Measurements from ENCODE around the gene RBM8A.

Gene RBM8A

DNA sequence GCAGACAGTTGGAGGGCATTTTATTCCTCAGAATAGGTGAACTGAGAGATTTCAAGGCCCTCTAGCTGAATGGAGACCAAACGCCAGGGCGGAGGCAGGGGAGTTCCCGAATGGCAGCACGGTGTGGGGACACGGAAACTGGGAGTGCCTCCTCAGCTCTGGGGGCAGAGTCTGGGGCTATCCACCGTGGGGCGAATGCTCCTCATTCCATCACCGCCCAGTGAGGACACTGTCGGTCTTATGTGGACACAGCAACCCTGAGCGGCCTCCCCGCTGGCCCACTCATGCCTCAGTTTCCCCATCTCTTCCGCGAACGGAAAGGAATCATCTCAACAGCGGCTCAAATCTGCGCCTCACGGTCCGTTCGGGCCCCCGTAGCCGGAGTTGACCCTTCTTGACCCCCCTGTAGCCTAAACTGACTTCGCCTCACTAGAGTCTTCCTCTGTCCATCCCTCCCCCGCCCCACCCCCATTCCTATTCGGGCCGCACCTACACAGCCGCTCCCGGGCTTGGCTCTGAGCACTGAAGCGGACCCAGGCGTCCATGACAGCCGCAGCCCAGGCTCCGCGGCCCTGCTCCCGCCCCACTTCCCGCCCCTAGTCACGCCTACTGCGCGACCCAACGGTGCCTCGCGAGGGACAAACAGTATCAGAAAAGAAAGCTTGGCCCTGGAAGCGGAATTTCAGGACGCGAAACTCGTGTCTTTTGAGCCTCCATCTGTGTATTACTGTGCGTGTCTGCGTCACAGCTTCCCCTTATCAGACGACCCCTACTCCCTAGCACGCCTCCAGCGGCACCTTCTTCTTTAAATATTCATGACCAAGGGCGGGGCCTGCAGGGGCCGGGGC, 8.9 kb downstream of the RBM8A start, which contains the start of gene PEX11B:
PEX11B (minus strand) TSS at position 574 of the 848 bp plus-strand sequence; CDS start at position 545, 29 bp downstream.
- peak; percentile 87 to 88 for DNase-seq (ENCODE audit: low read depth in 2 of 2)

DNA sequence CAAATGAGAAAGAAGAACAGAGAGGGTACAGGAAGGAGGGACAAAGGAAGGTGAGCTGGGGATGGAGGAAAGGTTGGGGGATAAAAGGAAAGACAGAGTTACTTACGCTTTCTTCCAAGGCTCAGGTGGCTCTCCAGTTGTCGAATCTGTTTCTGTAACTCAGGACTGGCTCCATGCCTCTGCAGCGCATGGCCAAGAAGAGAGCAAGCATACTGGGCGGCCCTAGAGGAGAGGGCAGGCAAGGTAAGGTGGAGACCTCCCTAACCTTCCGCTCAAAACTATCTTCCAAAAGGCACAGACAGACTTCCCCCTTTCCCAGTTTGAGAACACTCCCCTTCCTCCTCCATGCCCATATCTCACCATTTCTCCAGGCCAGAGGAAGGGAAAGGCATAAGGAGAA, 9.7 kb downstream of the RBM8A start:
- DNase-seq (ENCODE audit: low read depth in 2 of 2) = no peak

DNA sequence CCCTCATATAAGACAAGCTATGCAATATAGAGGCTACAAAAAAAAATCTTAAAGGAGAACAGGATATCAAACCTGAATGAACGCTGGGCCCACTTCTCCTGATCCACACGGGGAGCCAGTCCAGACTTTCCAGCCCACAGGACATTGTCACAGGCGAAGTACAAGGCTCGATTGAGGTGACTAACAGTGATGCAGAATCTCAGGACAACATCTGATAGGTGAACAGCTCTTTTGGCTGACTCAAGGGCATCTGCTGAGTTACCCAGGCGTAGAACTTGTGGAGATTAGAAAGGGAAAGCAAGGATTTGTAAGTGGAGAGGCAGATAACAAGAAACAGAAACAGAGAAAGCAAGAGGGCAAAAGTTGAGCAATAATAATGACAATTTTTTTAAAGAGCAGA, 10.5 kb downstream of the RBM8A start:
- no peak for DNase-seq (ENCODE audit: low read depth in 2 of 2)

DNA sequence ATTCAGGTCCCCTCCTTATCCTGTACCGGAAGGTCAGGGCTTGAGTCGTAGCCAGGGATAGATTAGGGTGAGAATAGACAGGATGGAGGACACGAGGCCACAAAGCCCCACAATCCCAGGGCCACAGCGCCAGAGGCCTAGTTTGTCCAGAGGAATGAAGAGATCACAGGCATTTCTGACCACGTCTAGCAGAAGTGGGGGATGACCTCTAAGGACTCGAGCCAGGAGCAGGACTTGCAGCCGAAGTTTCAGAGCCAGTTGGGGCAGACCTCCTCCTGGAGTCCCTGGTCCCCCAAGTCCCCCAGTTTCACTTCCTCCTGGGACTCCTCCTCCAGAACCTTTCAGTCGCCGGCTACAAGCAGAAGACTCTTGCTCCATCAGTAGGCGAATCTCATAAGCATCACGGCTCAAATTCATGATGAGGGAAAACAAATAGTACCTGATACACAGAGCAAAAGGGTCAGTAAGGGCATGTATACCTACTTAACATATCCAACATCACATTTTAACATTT, 15.1 kb downstream of the RBM8A start:
- no peak for DNase-seq (ENCODE audit: low read depth in 2 of 2)

DNA sequence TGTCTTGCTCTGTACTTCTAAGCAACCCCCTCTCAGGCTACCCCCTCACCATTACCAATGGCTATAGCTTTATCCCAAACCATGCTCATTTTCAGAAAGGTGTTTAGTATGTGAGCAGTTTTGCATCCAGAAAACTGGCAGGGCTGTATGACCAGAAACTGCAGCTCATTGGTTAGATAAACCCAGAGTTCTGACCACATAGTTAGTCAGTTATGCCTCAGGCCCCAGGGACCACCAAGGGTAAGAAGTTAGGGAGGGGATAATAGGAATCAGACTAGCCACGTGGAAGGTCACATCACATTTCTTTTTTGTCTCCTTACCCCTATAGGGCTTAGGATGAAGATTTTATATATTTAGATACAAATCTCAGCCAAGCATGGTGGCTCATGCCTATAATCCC, 18.6 kb downstream of the RBM8A start:
- no peak for DNase-seq (ENCODE audit: low read depth in 2 of 2)

DNA sequence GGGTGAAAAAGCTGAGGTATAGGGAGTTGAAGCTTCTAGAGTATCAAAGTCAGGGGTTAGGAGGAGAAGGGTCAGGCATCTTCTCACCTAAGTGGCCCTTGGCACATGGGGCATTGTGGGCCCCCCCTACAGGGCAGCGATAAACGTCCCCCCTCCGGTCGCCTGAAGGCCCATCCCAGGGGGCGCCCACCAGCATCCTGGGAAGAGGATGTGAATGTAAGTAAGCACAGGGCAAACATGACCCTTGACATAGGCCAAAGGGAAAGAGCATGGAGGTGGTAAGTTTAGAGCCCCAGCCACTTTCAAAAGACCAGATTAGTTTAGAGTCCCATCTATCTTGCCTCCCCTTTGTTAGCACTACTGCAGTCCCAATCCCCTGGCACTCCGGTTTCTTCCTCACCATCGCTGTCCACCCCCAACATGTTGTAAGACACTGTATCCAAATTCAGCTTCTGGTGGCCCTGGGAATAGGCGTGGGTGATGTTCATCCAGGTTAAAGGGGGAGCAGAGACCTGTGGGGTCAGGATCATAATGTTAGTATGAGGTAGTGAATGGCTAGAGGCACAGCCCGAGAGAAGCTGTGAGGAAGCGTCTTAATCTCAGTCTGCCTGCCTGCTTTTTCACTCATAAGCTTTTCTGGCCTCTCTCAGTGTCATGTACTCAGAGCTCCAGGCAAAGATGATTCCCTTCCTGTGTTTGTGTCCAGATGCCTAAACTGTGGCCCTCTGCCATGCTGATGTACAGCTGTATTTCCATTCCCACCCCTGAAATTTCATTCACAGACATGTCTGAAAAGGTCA, 20.1 kb downstream of the RBM8A start:
- DNase-seq (ENCODE audit: low read depth in 2 of 2) = no peak

DNA sequence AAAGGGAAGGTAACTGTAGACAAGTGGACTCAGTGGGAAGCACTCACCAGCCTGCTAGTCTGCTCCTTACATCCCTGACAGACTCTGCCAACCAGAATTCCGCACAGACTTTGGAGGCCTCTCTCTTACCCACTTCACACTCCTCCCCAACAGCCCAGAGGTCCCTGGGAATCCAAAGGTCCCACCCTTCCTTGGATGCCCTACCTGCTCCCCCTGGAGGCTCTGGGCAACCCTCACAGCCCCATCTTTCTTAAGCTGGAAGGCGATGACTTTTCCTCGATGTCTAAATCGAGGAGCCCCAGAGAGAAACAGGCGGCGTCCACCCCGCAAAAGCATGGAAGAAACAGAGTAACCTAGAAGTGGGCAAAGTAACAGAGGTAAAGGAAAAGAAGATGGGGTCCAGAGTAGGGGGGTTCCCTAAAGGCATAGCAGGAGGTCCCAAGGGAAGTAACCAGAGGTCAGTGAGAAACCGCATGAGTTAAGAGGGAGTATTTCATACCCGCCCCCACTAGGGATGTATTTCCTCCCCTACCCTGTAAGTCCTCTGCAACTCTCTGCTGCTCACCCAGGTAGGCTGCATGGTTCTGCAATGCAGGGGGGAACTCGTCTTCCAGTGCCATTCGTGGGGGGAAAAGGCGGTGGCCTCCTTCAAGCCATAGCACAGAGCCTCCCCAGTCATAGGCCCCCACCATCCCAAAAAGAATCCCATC, 25.8 kb downstream of the RBM8A start:
- DNase-seq (ENCODE audit: low read depth in 2 of 2) = no peak

DNA sequence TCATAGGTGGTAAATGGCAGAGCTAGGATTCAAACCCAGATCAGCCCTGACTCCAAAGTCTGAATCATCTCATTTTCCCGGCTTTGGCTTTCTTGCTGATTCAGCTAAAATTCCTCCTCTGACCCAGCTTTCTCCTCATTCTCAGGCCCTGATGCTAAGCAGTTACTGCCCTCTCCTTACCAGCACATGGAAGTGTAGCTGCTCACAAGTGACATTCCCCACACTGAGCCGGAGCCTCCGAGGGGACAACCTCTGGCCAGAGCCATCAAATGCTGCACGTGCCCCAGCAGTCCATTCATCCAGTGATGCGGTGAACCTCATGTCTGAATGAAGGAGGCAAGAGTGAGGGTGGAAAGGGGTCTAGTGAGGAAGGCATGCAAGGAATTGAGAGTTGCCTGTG, 28.5 kb downstream of the RBM8A start:
- no peak for DNase-seq (ENCODE audit: low read depth in 2 of 2)

DNA sequence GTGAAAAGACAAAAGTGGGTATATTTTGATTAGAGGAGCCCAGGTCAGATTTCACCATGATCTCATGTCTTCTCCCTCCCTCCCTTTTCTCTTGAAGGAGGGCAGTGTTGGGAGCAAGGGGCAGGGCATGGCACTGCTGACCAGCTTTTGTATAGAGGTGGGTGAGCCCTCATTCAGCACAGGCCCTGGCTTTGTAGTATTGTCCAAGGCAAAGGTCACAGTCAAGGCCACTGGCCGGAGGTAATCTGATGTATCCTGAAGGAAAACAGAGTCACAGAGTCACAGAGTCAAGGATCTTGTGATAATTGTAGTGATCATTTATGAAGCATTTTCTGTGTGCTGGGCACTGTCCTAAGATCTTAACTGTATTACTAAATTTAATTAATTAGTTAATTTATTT, 29.3 kb downstream of the RBM8A start:
- no peak for DNase-seq (ENCODE audit: low read depth in 2 of 2)

DNA sequence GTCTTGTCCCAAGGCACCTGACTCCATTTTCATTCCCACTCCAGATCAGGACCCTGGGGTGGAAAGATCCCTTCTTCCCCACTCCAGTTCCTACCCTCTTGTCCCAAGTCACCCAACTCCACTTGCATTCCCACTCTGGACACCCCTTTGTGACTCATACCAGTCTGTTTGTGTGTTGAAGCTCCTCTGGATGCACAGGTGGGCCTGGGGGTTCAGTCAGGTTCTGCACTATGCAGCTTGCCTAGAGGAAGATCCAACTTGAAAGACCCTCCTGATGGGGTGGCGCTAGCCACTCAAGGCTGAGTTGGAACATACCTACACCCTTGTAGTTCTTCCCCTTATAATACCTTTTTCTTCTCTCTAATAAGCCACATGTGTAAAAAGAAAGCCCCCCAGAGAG, 31.8 kb downstream of the RBM8A start:
- DNase-seq (ENCODE audit: low read depth in 2 of 2) = no peak

DNA sequence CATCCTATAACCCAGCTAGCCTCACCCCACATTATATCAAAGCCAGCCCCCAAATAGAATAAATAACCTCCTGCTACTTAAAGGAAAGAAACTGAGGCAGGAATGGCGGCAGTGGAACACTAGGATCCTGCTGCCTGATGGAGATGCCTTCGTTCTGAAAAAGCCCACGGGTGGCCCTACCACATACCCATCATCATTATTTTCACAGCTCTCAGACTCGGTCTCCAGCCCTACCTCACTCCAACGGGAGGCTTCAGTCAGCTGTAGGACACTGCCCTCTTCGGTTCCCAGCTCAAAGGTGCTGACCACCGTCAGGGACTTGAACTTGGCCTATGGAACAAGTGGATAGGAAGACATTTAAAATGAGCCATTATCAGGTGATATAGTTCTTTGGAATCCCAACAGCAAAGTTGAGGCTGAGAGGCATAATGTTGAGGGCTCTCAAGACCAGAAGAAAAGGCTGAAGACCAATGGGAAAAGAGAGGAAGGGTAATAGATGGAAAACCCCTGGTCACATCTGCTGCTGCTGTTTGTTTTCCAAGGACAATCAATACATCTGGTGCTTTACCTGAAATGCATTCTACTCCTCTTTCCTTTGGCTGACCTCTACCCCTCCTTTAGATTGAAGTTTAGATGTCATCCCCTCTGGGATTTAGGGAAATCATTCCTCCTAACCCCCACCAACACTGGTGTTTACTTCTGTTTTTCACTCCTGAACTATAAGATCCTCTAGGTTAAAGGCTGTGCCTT, 33.8 kb downstream of the RBM8A start:
- no peak for DNase-seq (ENCODE audit: low read depth in 2 of 2)

DNA sequence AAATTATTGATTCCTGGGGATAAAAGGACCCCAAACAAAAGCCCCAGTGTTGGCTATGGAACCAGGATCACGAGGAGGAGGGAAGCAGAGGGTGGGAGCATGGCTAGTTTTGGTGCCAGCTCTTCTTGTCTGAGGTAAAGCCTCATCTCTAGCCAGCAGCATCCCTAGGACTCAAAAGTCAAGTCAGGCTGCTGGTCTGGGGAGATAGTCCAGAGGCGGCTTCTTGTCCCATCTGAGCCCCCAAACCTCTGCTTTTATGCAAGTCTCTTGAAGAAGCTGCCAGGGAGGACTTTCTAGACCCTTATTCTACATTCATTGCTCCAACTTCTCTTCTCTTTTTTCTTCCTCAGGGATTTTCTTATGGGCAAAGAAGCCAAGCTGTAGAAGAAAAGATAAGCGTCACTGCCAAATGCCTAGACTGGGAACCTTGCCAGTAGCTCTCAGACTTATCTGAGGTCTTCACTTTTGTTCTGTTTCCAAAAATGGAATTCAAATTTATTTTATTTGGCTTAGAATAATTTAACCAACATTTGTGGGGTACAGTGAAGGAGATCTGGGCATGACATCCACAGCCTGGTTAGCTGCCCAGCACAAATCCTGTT, 34.7 kb downstream of the RBM8A start:
- no peak for DNase-seq (ENCODE audit: low read depth in 2 of 2)

DNA sequence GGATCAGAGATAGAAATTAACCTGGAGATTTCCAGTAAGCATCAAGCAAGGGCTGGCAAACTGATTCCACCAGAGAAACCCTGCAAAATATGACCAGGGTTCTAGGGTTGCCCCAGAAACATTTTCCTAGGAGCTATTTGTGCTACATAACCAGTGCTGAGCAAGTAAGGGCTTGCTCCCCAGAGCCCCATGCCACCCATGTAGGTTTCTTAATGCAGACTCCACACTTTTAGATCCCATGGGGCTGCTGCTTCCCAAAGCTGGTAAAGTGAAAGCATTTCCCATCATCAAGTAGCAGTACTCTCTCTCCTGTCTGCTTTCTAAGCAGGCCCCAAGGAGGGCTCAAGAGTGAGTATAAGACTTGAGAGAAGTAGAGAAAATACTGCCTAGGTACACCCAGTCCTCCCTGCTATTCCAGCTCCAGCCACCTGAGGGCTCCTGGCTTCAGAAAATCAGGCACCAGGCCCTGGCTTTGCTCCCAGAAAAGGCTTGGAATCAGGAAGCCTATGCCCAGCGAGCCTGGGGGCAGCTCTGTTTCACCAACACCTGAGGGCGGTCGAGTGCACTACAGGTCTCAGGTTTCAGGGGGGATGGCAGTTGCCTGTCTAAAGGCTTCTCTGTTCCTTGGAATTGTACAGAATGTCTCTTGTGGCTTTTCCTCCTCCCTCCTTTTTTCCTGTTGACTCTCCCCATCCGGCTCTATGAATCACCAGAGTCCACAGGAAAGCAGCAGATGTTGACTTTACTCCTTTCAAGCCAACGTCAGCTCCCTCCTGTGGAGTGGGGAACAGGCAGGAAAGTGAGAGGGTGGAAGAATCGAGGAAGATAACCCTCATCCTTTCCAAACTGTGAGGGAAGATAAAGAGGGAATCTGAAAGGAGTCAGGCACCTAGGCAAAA, 35.4 kb downstream of the RBM8A start:
- peak; percentile 40 to 41 for DNase-seq (ENCODE audit: low read depth in 2 of 2)

DNA sequence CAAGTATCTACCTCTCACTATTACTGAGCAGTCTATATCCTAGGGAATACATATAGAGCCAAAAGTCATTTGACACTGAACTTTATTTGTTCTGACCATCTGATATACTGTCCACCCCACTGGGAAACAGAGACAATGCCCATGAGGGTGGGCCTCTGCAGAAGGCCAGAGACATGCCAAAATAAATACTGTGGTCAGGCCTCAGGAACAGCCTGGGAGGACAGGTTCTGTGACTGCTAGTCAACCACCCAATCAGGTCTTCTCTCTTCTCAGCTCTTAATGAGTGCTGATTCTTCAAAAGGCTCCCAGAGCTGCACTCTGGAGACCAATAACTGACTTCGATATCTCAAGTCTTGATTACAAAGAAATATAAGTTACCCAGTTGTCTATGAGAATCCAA, 36.1 kb downstream of the RBM8A start:
- DNase-seq (ENCODE audit: low read depth in 2 of 2) = no peak

DNA sequence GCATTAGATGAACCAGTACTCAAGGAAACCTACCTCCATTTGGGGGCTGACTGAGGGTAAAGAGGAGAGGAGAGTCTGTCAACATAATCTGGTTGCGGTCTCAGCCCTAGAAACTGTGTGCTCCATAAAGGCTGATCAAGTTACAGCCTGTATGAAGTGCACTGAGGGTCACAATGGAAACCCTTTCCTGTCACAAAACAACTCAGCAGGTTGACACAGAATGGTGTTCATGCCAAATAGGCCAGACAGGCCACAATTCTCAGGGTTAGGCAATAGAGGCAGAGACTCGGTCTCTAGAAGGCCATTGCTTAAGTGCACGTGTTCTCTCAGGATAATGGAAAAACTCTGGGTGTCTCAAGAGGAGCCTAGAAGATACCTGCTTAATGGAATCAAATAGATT, 37.6 kb downstream of the RBM8A start:
- no peak for DNase-seq (ENCODE audit: low read depth in 2 of 2)

DNA sequence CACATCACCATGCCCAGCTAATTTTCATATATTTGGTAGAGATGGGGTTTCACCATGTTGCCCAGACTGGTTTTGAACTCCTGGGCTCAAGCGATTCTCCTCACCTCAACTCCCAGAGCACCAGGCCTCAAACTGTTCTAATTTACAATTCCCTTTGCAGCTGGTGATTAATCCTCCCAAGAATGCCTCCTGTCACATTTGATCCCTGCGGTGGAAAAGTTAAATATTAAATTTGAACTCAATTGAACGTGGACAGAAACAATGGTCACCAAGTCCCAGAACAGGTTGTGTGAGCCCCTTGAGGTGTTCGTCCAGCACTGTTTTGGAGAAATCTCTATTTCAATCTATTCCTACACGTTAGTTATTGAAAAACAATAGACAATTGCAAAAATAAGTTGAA, 39.7 kb downstream of the RBM8A start:
- DNase-seq (ENCODE audit: low read depth in 2 of 2) = no peak

DNA sequence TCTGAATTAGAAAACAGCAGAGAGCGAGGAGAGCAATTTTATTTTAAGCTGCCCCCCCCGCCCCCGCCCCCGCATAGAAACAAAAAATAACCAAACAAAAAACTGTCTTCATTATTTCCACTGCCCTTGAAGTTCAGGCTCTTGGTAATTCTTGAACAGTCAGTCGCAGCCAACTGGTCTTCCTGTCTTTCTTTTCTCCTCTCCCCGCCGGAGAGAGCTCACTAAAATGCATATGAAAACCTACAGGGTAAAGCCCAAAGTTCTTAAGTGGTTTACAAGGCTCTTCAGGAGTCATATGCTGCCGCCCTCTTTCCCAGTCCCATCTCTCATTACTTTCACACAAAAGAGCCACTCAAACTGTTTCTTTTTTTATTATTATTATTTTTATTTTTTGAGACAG, 40.5 kb downstream of the RBM8A start:
- DNase-seq (ENCODE audit: low read depth in 2 of 2) = no peak

DNA sequence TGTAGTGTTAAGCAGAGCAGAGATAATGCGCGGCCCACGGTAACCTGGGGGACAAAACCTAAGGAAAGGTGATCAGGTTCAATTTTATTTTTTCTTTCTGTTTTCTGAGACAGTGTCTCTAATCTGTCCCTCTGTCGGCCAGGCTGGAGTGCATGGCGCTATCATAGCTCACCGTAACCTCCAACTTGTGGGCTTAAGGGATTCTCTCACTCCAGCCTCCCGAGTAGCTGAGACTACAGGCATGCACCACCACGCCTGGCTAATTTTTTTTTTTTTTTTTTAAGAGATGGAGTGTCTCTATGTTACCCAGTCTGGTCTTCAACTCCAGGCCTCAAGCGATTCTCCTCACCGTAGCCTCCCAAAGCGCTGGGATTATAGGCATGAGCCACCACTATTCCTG, 40.9 kb downstream of the RBM8A start:
- DNase-seq (ENCODE audit: low read depth in 2 of 2) = no peak

DNA sequence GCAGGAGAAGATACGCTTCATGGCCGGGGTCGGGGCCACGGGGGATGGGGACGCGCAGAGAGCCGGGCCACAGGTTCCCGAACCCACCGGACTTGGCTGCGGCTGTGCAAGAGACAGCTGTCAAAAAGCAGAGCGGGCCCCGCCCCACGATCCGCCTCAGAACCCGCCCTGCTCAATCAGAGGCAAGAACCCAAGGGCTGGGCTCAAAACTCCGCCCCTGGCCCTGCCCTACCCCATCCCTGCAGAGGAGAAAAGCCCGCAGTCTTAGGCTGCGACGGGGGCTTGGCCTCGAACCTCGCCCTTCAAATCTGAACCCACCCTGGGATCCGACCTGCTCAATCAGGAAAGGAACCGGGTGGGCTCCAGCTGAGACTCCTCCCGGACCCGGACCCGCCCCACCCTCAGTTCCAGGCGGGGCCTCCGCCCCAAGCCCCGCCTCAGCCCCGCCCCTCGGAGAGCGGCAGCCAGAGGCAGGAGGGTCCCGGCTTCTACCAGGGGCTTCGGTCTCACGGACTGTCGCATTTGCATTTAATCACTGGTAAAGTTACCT, 41.5 kb downstream of the RBM8A start, which contains the start of gene ANKRD35:
ANKRD35 (minus strand) TSS at position 129 of the 550 bp plus-strand sequence; CDS start at position 21, 108 bp downstream.
- DNase-seq (ENCODE audit: low read depth in 2 of 2) = peak; percentile 84 to 87

Data from stimulated activated CD4-positive, alpha-beta T cell treated with anti-CD3 and anti-CD28 coated beads, Interleukin-4, amount 100 ng/mL, for 48 hours (primary cell).